COLO829 (cell line): ENCODE measurements around the gene POLE.

Source experiments
- DNase-seq: peaks from one replicate; pipeline ENCODE4 v3.0.0; 2012; ENCODE audit warnings: low spot score

POLE gene

GRCh38 chr12:132597333-132598316 is 89.5 kb downstream of the POLE start:
- no peak for DNase-seq

- no peak for DNase-seq
Observed at GRCh38 chr12:132596016-132596415, 91.1 kb downstream of the POLE start.

GRCh38 chr12:132595183-132595582 is 92.0 kb downstream of the POLE start:
- DNase-seq, result no peak

GRCh38 chr12:132593938-132594358 is 93.2 kb downstream of the POLE start:
- DNase-seq, result peak; percentile 90

- DNase-seq, result no peak
Observed at GRCh38 chr12:132593521-132593920, 93.6 kb downstream of the POLE start.

GRCh38 chr12:132593071-132593470 is 94.1 kb downstream of the POLE start:
- no peak for DNase-seq

- DNase-seq, result no peak
Observed at GRCh38 chr12:132592282-132592970, 94.7 kb downstream of the POLE start.

- DNase-seq, result no peak
Observed at GRCh38 chr12:132591107-132591935, 95.8 kb downstream of the POLE start.

GRCh38 chr12:132588821-132589669 is 98.1 kb downstream of the POLE start:
- DNase-seq, result no peak

GRCh38 chr12:132588319-132588718 is 98.8 kb downstream of the POLE start:
- DNase-seq, result no peak

- no peak for DNase-seq
Observed at GRCh38 chr12:132587781-132588180, 99.4 kb downstream of the POLE start.

- DNase-seq, result no peak
Observed at GRCh38 chr12:132586929-132587328, 100.2 kb downstream of the POLE start.

GRCh38 chr12:132585177-132585576 is 102.0 kb downstream of the POLE start:
- DNase-seq, result no peak

GRCh38 chr12:132584429-132584828 is 102.7 kb downstream of the POLE start:
- DNase-seq, result no peak

GRCh38 chr12:132583736-132584135 is 103.4 kb downstream of the POLE start:
- DNase-seq, result no peak

- no peak for DNase-seq
Observed at GRCh38 chr12:132583411-132583710, 103.8 kb downstream of the POLE start.

- no peak for DNase-seq
Observed at GRCh38 chr12:132582582-132583410, 104.3 kb downstream of the POLE start.

- DNase-seq, result no peak
Observed at GRCh38 chr12:132582058-132582420, 105.1 kb downstream of the POLE start.

GRCh38 chr12:132581348-132582057 is 105.6 kb downstream of the POLE start:
- no peak for DNase-seq

GRCh38 chr12:132580701-132581292 is 106.3 kb downstream of the POLE start:
- no peak for DNase-seq
